Hepatocyte (in vitro differentiated cells): ENCODE data around the gene CCR3. TPM values are rescaled to one million over a fixed set of nuclear protein-coding genes. Genes with fewer than 3 reads are reported as not detected.

Source experiments
- DNase-seq: peaks from one replicate; pipeline ENCODE4 v3.0.0-alpha.2; 2016; ENCODE audit warnings: low spot score
- H2AFZ ChIP-seq: fragments of 200-600 bp; sonication (generic); 2 replicates; pipeline ENCODE4 v1.6.0; 2016; ENCODE audit warnings: antibody characterized with exemption, mild to moderate bottlenecking
- H3K27ac ChIP-seq: fragments of 200-600 bp; sonication (generic); 2 replicates; pipeline ENCODE4 v1.5.1; 2016; ENCODE audit warnings: mild to moderate bottlenecking
- H3K27me3 ChIP-seq: fragments of 200-600 bp; sonication (generic); 2 replicates; pipeline ENCODE4 v1.6.1; 2016
- H3K36me3 ChIP-seq: fragments of 200-600 bp; sonication (generic); replicated peaks from 2 replicates; pipeline ENCODE4 v1.5.1; 2016; ENCODE audit warnings: low read depth; ENCODE audit not compliant: insufficient read depth
- H3K4me1 ChIP-seq: fragments of 200-600 bp; sonication (generic); 2 replicates; pipeline ENCODE4 v1.5.1; 2016; ENCODE audit warnings: mild to moderate bottlenecking, moderate library complexity; ENCODE audit not compliant: insufficient read depth
- H3K4me2 ChIP-seq: fragments of 200-600 bp; sonication (generic); 2 replicates; pipeline ENCODE4 v1.6.0; 2016
- H3K4me3 ChIP-seq: fragments of 200-600 bp; sonication (generic); 2 replicates; pipeline ENCODE4 v1.5.1; 2016; ENCODE audit warnings: mild to moderate bottlenecking
- H3K79me2 ChIP-seq: fragments of 200-600 bp; sonication (generic); 2 replicates; pipeline ENCODE4 v1.6.0; 2017; ENCODE audit warnings: mild to moderate bottlenecking
- H3K9me2 ChIP-seq: fragments of 200-600 bp; sonication (generic); replicated peaks from 2 replicates; pipeline ENCODE4 v1.6.0; 2017; ENCODE audit warnings: mild to moderate bottlenecking; ENCODE audit not compliant: insufficient read depth
- H3K9me3 ChIP-seq: fragments of 200-600 bp; sonication (generic); 2 replicates; pipeline ENCODE4 v1.5.1; 2016; ENCODE audit warnings: low read depth, mild to moderate bottlenecking
- H4K20me1 ChIP-seq: fragments of 200-600 bp; sonication (generic); 2 replicates; pipeline ENCODE4 v1.6.0; 2016; ENCODE audit warnings: mild to moderate bottlenecking; ENCODE audit not compliant: insufficient read depth, poor library complexity, severe bottlenecking
- EZH2 ChIP-seq: fragments of 200-600 bp; sonication (generic); IDR thresholded peaks from 2 replicates; pipeline ENCODE4 v1.6.1; 2016; ENCODE audit warnings: antibody characterized with exemption, mild to moderate bottlenecking, borderline replicate concordance
- EZH2phosphoT487 ChIP-seq: fragments of 200-600 bp; sonication (generic); IDR thresholded peaks from one replicate; pipeline ENCODE4 v1.6.1; 2018; ENCODE audit warnings: antibody characterized with exemption, mild to moderate bottlenecking, low read depth, moderate library complexity; ENCODE audit not compliant: unreplicated experiment, severe bottlenecking
- WGBS: methylation state at CpG from one replicate; pipeline ENCODE4 v1.1.6; 2016; ENCODE audit warnings: low lambda C conversion rate; ENCODE audit errors: missing lambda C conversion rate; 5-methylcytosine and 5-hydroxymethylcytosine counted together
- polyA plus RNA-seq: library from polyadenylated mRNA; unstranded; fragments of >200 nt; fragmentation: Nextera tagmentation; extraction: Ambion mirVana; gene quantifications from 2 replicates; pipeline ENCODE4 v1.2.1, GENCODE V29; 2016
- total RNA-seq: library from RNA; depleted of rRNA; stranded (reverse); fragments of >200 nt; gene quantifications from 2 replicates; pipeline ENCODE4 v1.2.3, GENCODE V29; 2014
- TF ChIP-seq, protein P1 (sequence below): fragments of 200-600 bp; sonication (generic); IDR thresholded peaks from 2 replicates; pipeline ENCODE4 v1.5.1; 2016; ENCODE audit warnings: antibody characterized with exemption, mild to moderate bottlenecking; ENCODE audit not compliant: poor library complexity

Gene CCR3
- total and polyA plus RNA-seq, 2 experiments from 2014 or later = 0.12 TPM; not detected in 1

DNA sequence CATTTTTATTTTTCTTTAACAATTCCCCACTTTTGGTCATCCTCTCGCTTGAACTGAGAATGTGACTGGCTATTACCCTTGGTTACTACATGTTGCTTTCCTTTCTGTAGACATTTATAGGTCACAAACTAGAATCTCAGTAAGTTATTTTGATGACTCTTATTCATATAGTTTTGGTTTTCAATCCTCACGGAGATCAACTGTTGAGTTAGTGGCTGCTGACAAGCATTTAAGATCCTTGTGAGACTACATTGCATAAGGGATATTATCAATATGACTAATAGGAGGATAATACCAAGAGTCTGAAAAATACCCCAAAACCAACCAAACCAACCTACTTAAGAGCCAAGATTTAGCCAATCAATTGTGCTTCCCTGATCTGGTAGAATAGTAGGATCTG is 16.3 kb downstream of the CCR3 start:
- Histone ChIP-seq H3K9me2 (no peaks in the 10 kb centered on the region), H3K27me3 (no peaks in the 10 kb centered on the region), H3K4me2 (no peak overlapping the region), H3K27ac (no peak overlapping the region), H3K4me3 (no peak overlapping the region), H3K9me3 (no peaks in the 10 kb centered on the region), H3K36me3 (no peaks in the 10 kb centered on the region), H3K79me2 (no peaks in the 10 kb centered on the region), H4K20me1 (no peaks in the 10 kb centered on the region), H2AFZ (no peak overlapping the region), H3K4me1 (no peaks in the 10 kb centered on the region)
- TF ChIP-seq, protein P1, sequence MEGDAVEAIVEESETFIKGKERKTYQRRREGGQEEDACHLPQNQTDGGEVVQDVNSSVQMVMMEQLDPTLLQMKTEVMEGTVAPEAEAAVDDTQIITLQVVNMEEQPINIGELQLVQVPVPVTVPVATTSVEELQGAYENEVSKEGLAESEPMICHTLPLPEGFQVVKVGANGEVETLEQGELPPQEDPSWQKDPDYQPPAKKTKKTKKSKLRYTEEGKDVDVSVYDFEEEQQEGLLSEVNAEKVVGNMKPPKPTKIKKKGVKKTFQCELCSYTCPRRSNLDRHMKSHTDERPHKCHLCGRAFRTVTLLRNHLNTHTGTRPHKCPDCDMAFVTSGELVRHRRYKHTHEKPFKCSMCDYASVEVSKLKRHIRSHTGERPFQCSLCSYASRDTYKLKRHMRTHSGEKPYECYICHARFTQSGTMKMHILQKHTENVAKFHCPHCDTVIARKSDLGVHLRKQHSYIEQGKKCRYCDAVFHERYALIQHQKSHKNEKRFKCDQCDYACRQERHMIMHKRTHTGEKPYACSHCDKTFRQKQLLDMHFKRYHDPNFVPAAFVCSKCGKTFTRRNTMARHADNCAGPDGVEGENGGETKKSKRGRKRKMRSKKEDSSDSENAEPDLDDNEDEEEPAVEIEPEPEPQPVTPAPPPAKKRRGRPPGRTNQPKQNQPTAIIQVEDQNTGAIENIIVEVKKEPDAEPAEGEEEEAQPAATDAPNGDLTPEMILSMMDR = no peak
- TF ChIP-seq EZH2 (no peak), EZH2phosphoT487 (no peak)
- DNase-seq = no peak
- 89% methylated on average over 2 of the region's 2 CpGs for WGBS

- Histone ChIP-seq H3K27me3 (no peaks in the 10 kb centered on the region), H2AFZ (no peak overlapping the region), H3K4me1 (no peaks in the 10 kb centered on the region), H3K9me3 (no peaks in the 10 kb centered on the region), H3K36me3 (no peaks in the 10 kb centered on the region), H3K9me2 (no peaks in the 10 kb centered on the region), H3K27ac (no peak overlapping the region), H3K4me3 (no peak overlapping the region), H3K79me2 (no peaks in the 10 kb centered on the region), H3K4me2 (no peak overlapping the region), H4K20me1 (no peaks in the 10 kb centered on the region)
- 83% methylated on average over 5 of the region's 5 CpGs for WGBS
- TF ChIP-seq EZH2 (no peak), EZH2phosphoT487 (no peak)
- TF ChIP-seq, protein P1 = no peak
- DNase-seq = no peak
Measured at GRCh38 chr3:46261926-46262594, 19.8 kb downstream of the CCR3 start.

GRCh38 chr3:46264002-46264401 is 21.7 kb downstream of the CCR3 start:
- Histone ChIP-seq H3K79me2 (no peaks in the 10 kb centered on the region), H3K27me3 (no peaks in the 10 kb centered on the region), H3K4me3 (no peak overlapping the region), H3K9me3 (no peaks in the 10 kb centered on the region), H3K9me2 (no peaks in the 10 kb centered on the region), H4K20me1 (no peaks in the 10 kb centered on the region), H3K4me1 (no peaks in the 10 kb centered on the region), H3K4me2 (no peak overlapping the region), H3K36me3 (no peaks in the 10 kb centered on the region), H2AFZ (no peak overlapping the region), H3K27ac (no peak overlapping the region)
- no peak for TF ChIP-seq EZH2
- TF ChIP-seq, protein P1 = no peak
- TF ChIP-seq EZH2phosphoT487 = no peak
- DNase-seq = no peak
- 46% methylated on average over 1 of the region's 1 CpG for WGBS
